DND-41 (cell line): ENCODE data around the gene OBI1.
A peak's percentile ranks its signal among the peaks of the same experiment; 100 is the strongest.

Experiments
- ATAC-seq: fragments of 200-7000 bp; cut with Tn5 transposase; 3 replicates; pipeline ENCODE4 v1.9.1; 2021; ENCODE audit warnings: low read depth; ENCODE audit not compliant: insufficient read depth
- DNase-seq: peaks from one replicate; pipeline ENCODE4 v3.0.0-alpha.2; 2020
- H2AFZ ChIP-seq: 2 replicates; pipeline ENCODE4 v1.6.0; 2012; ENCODE audit warnings: low read depth, low read length
- H3K27ac ChIP-seq: 2 replicates; pipeline ENCODE4 v1.5.1; 2012; ENCODE audit warnings: low read length, inconsistent platforms
- H3K27me3 ChIP-seq: fragments of 200-600 bp; sonication (generic); 2 replicates; pipeline ENCODE4 v1.6.0; 2012; ENCODE audit warnings: low read length, mild to moderate bottlenecking, inconsistent platforms; ENCODE audit not compliant: insufficient read depth, poor library complexity
- H3K36me3 ChIP-seq: 2 replicates; pipeline ENCODE4 v1.5.1; 2012; ENCODE audit warnings: low read length, inconsistent platforms; ENCODE audit not compliant: insufficient read depth
- H3K4me1 ChIP-seq: 2 replicates; pipeline ENCODE4 v1.5.1; 2012; ENCODE audit warnings: mild to moderate bottlenecking, low read length; ENCODE audit not compliant: insufficient read depth
- H3K4me2 ChIP-seq: 2 replicates; pipeline ENCODE4 v1.6.0; 2012; ENCODE audit warnings: mild to moderate bottlenecking, moderate library complexity, low read length, inconsistent platforms; ENCODE audit not compliant: insufficient read depth
- H3K4me3 ChIP-seq, 2 experiments: fragments of 200-600 bp in 1 of 2; shearing (Covaris generic) in 1 of 2; 2 replicates each; pipeline ENCODE4 v1.5.1; 2012 to 2016; ENCODE audit warnings: inconsistent platforms in 2 of 2, low read length in 2 of 2, mild to moderate bottlenecking in 2 of 2, low read depth in 1 of 2, moderate library complexity in 1 of 2
- H3K79me2 ChIP-seq: 2 replicates; pipeline ENCODE4 v1.6.0; 2012; ENCODE audit warnings: low read length, inconsistent platforms; ENCODE audit not compliant: insufficient read depth
- H3K9ac ChIP-seq: 2 replicates; pipeline ENCODE4 v1.6.0; 2012; ENCODE audit warnings: low read depth, mild to moderate bottlenecking, inconsistent platforms, low read length, moderate library complexity
- H3K9me3 ChIP-seq: 2 replicates; pipeline ENCODE4 v1.5.1; 2012; ENCODE audit warnings: low read length, moderate library complexity, mild to moderate bottlenecking, inconsistent platforms; ENCODE audit not compliant: insufficient read depth, severe bottlenecking
- H4K20me1 ChIP-seq: 2 replicates; pipeline ENCODE4 v1.6.0; 2012; ENCODE audit warnings: low read length; ENCODE audit not compliant: insufficient read depth
- CTCF ChIP-seq: IDR thresholded peaks from 2 replicates; pipeline ENCODE4 v1.5.1; 2012; ENCODE audit warnings: borderline replicate concordance, low read length, moderate library complexity, mild to moderate bottlenecking; ENCODE audit not compliant: poor library complexity, severe bottlenecking; ENCODE audit errors: extremely low read depth
- EZH2 ChIP-seq: IDR thresholded peaks from 3 replicates; pipeline ENCODE4 v1.6.1; 2012; ENCODE audit warnings: borderline replicate concordance, low read depth, mild to moderate bottlenecking, moderate library complexity, low read length, inconsistent platforms; ENCODE audit not compliant: severe bottlenecking

Gene OBI1

GRCh38 chr13:78662467-78662866 is 3.5 kb upstream of the OBI1 start:
- Histone ChIP-seq H3K36me3 (no peaks in the 10 kb centered on the region; the same call in 1 of the 2 replicates), H3K9me3 (no peaks in the 10 kb centered on the region), H3K27ac (no peak overlapping the region), H3K9ac (no peak overlapping the region), H3K4me1 (peaks cover 20% of the 10 kb centered on the region), H3K4me2 (no peak overlapping the region), H3K27me3 (no peaks in the 10 kb centered on the region), H3K79me2 (peaks cover 15% of the 10 kb centered on the region), H2AFZ (no peak overlapping the region), H4K20me1 (peaks cover 4% of the 10 kb centered on the region; the same call in 1 of the 2 replicates), H3K4me3 (no peak overlapping the region)
- TF ChIP-seq CTCF (no peak), EZH2 (no peak)
- no peak for DNase-seq
- no peak for ATAC-seq

GRCh38 chr13:78660495-78660857 is 1.5 kb upstream of the OBI1 start:
- no peak overlapping the region for H3K4me3 ChIP-seq
- no peak overlapping the region for H3K4me2 ChIP-seq
- peaks cover 35% of the 10 kb centered on the region for H3K79me2 ChIP-seq
- H2AFZ ChIP-seq = peak overlapping the region; percentile 98; the same call in 1 of the 2 replicates
- H3K4me1 ChIP-seq = peaks cover 34% of the 10 kb centered on the region
- DNase-seq (no peak), ATAC-seq (no peak)
- H3K27ac ChIP-seq = no peak overlapping the region
- no peaks in the 10 kb centered on the region for H3K27me3 ChIP-seq
- H4K20me1 ChIP-seq = peaks cover 13% of the 10 kb centered on the region
- no peak overlapping the region for H3K9ac ChIP-seq
- H3K9me3 ChIP-seq = no peaks in the 10 kb centered on the region
- peaks cover 7% of the 10 kb centered on the region for H3K36me3 ChIP-seq
- TF ChIP-seq CTCF = no peak

GRCh38 chr13:78659732-78660494 is 958 bp upstream of the OBI1 start:
- no peak for TF ChIP-seq CTCF
- peak overlapping the region; percentile 98 for H2AFZ ChIP-seq
- peaks cover 19% of the 10 kb centered on the region for H4K20me1 ChIP-seq
- no peak for ATAC-seq
- H3K27ac ChIP-seq = peak overlapping the region; percentile 95; the same call in 1 of the 2 replicates
- H3K27me3 ChIP-seq = no peaks in the 10 kb centered on the region
- peaks cover 9% of the 10 kb centered on the region for H3K36me3 ChIP-seq
- H3K79me2 ChIP-seq = peaks cover 41% of the 10 kb centered on the region
- peak overlapping the region; percentile 74 to 96; a peak in 3 of 4 replicates for H3K4me3 ChIP-seq
- no peaks in the 10 kb centered on the region for H3K9me3 ChIP-seq
- H3K4me2 ChIP-seq = peak overlapping the region; percentile 84
- peaks cover 37% of the 10 kb centered on the region for H3K4me1 ChIP-seq
- DNase-seq = no peak
- peak overlapping the region; percentile 89 for H3K9ac ChIP-seq

GRCh38 chr13:78659450-78659730 is 435 bp upstream of the OBI1 start:
- Histone ChIP-seq H4K20me1 (peaks cover 24% of the 10 kb centered on the region), H3K4me2 (peak overlapping the region; percentile 84), H3K9me3 (no peaks in the 10 kb centered on the region), H3K9ac (peak overlapping the region; percentile 89), H3K79me2 (peaks cover 46% of the 10 kb centered on the region), H3K4me1 (peaks cover 37% of the 10 kb centered on the region), H3K27me3 (no peaks in the 10 kb centered on the region), H3K27ac (peak overlapping the region; percentile 95), H3K36me3 (peaks cover 9% of the 10 kb centered on the region), H2AFZ (peak overlapping the region; percentile 98), H3K4me3 (peak overlapping the region; percentile 74 to 96; a peak in 3 of 4 replicates)
- TF ChIP-seq EZH2 (no peak), CTCF (no peak)
- ATAC-seq (no peak), DNase-seq (no peak)
